Thyroid gland (tissue), 4 donors: Measurements from ENCODE around the gene ZNF100. TPM values are rescaled to one million over a fixed set of nuclear protein-coding genes. Genes with fewer than 3 reads are reported as not detected.

Experiments used
- DNase-seq, 2 donors: peaks; one replicate each; pipeline ENCODE4 v3.0.0-alpha.2; 2019
- H3K27ac ChIP-seq, 3 donors: fragments of 200-600 bp; sonication (generic); 1 replicate in 2 of 3; 2 replicates in 1 of 3; pipeline ENCODE4 v1.5.1; 2016 to 2019; ENCODE audit warnings: mild to moderate bottlenecking in 1 of 3, moderate library complexity in 1 of 3
- H3K27me3 ChIP-seq: fragments of 200-600 bp; sonication (generic); one replicate; pipeline ENCODE4 v1.5.1; 2019
- H3K36me3 ChIP-seq, 2 donors: fragments of 200-600 bp; sonication (generic); one replicate each; pipeline ENCODE4 v1.5.1; 2016 to 2019
- H3K4me1 ChIP-seq, 2 donors: fragments of 200-600 bp; sonication (generic); one replicate each; pipeline ENCODE4 v1.5.1; 2017 to 2019
- H3K4me3 ChIP-seq, 3 donors: fragments of 200-600 bp; sonication (generic); replicated peaks in 1 of 3; 1 replicate in 2 of 3; 2 replicates in 1 of 3; pipeline ENCODE4 v1.5.1; 2016; ENCODE audit warnings: mild to moderate bottlenecking in 1 of 3
- H3K9me3 ChIP-seq: fragments of 200-600 bp; sonication (generic); one replicate; pipeline ENCODE4 v1.5.1; 2017
- CTCF ChIP-seq, 6 experiments: fragments of 200-600 bp in 3 of 6; fragments of 450-650 bp in 3 of 6; sonication (generic) in 3 of 6; IDR thresholded peaks; one replicate each; pipeline ENCODE4 v1.5.1; 2016 to 2019; ENCODE audit warnings: antibody characterized with exemption in 6 of 6, mild to moderate bottlenecking in 2 of 6, inconsistent platforms in 1 of 6, moderate library complexity in 1 of 6
- POLR2A ChIP-seq, 2 donors: fragments of 450-650 bp; IDR thresholded peaks; one replicate each; pipeline ENCODE4 v1.6.1; 2017; ENCODE audit warnings: antibody characterized with exemption in 2 of 2, mild to moderate bottlenecking in 2 of 2, moderate library complexity in 1 of 2
- WGBS, 2 donors: methylation state at CpG; one replicate each; pipeline ENCODE4 v1.1.5; 2017; 5-methylcytosine and 5-hydroxymethylcytosine counted together
- intact Hi-C: fragments of 100-400 bp; cut with DNase I; formaldehyde crosslinking; loops from one replicate; pipeline ENCODE4 v1.15.1; 2023
- total RNA-seq, 4 donors: library from RNA; depleted of rRNA; stranded (reverse); fragments of >200 nt; gene quantifications; one replicate each; pipeline ENCODE4 v1.2.3, GENCODE V29; 2016

ZNF100 gene
- total RNA-seq, 4 donors from 2014 or later = 5.3 to 9.4 (median 5.9) TPM

GRCh38 chr19:21688464-21688863, 78.9 kb downstream of the ZNF100 start:
- Histone ChIP-seq H3K4me1 (no peaks in the 10 kb centered on the region), H3K27me3 (no peaks in the 10 kb centered on the region), H3K27ac (no peak overlapping the region), H3K36me3 (no peaks in the 10 kb centered on the region), H3K4me3 (no peak overlapping the region), H3K9me3 (no peaks in the 10 kb centered on the region)
- WGBS, 2 donors = 82 to 85% methylated on average over 3 of the region's 3 CpGs
- intact Hi-C loops = no loop called here
- no peak for DNase-seq
- no peak for TF ChIP-seq POLR2A (IDR thresholded peaks at IDR 0.05)
- TF ChIP-seq CTCF (IDR thresholded peaks at IDR 0.05) = no peak

DNA sequence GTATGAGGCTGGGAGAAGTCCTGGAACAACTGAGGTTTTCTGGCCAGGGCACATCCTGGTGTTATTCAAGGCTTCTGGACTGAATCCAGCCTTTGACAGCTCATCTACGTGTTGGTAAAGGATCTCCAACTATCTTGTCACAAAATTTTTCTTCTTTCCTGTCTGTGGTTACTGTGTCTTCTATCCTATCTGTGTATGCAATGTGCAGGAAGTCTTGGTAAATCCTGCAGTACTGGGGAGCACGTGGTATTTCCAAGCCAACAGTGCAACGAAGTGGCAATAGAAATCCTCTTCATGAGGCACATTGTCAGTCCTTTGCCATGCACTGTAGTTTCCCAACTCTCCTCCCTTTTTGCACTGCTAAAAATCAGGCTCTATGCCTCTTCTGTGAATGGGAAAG, 86.7 kb downstream of the ZNF100 start:
- no peak overlapping the region for H3K27ac ChIP-seq
- intact Hi-C loops = no loop called here
- H3K9me3 ChIP-seq = no peaks in the 10 kb centered on the region
- no peak for DNase-seq
- no peaks in the 10 kb centered on the region for H3K4me1 ChIP-seq
- H3K27me3 ChIP-seq = no peaks in the 10 kb centered on the region
- no peak for TF ChIP-seq POLR2A (IDR thresholded peaks at IDR 0.05)
- no peak for TF ChIP-seq CTCF (IDR thresholded peaks at IDR 0.05)
- H3K4me3 ChIP-seq = no peak overlapping the region
- 48 to 68% methylated on average over 3 of the region's 3 CpGs for WGBS, 2 donors
- no peaks in the 10 kb centered on the region for H3K36me3 ChIP-seq

GRCh38 chr19:21680026-21680425, 87.4 kb downstream of the ZNF100 start:
- intact Hi-C loops = no loop called here
- H3K9me3 ChIP-seq = no peaks in the 10 kb centered on the region
- no peak overlapping the region for H3K4me3 ChIP-seq
- no peaks in the 10 kb centered on the region for H3K36me3 ChIP-seq
- TF ChIP-seq CTCF (IDR thresholded peaks at IDR 0.05) (no peak), POLR2A (IDR thresholded peaks at IDR 0.05) (no peak)
- 78 to 79% methylated on average over 5 of the region's 5 CpGs for WGBS, 2 donors
- no peaks in the 10 kb centered on the region for H3K27me3 ChIP-seq
- no peak for DNase-seq
- no peaks in the 10 kb centered on the region for H3K4me1 ChIP-seq
- no peak overlapping the region for H3K27ac ChIP-seq

- WGBS, 2 donors = 50 to 64% methylated on average over 25 to 38 of the region's 38 CpGs
- no peak overlapping the region for H3K27ac ChIP-seq
- DNase-seq = no peak
Observed at GRCh38 chr19:21677696-21678418, 89.5 kb downstream of the ZNF100 start.

More at GRCh38 chr19:21677696-21678418, 89.5 kb downstream of the ZNF100 start:
- no peaks in the 10 kb centered on the region for H3K9me3 ChIP-seq
- no peak overlapping the region for H3K4me3 ChIP-seq
- H3K36me3 ChIP-seq = no peaks in the 10 kb centered on the region
- no peaks in the 10 kb centered on the region for H3K4me1 ChIP-seq
- intact Hi-C loops = no loop called here
- TF ChIP-seq POLR2A (IDR thresholded peaks at IDR 0.05) (no peak), CTCF (IDR thresholded peaks at IDR 0.05) (no peak)
- no peaks in the 10 kb centered on the region for H3K27me3 ChIP-seq
